ENCODE data around the gene CGNL1.

CGNL1 gene

DNA sequence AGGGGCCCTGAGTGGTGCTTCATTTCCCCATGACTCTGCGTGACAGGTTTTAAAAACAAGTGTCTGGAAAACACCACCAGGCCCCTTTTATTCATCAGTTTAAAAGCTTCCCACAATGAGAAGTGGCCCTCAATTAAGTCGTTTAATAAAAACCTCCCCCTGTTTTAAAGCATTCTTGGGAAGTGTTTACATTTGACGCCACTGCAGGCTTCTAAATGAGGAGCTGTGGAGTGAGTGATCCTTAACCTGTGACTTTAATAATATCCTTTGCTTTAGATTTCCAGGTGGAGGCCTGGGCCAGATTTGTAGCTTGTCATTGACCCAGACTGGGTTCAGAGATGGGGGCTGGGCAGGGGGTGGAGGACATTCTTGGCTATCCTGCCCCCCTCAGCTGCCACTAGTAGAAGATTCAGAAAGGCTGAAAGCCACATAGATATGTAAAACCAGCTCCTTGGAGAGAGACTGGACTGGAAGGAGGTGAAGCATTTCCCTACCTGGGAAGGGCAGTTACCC is 11.3 kb downstream of the CGNL1 start:
- no peak for DNase-seq (ENCODE audit: low spot score)

DNA sequence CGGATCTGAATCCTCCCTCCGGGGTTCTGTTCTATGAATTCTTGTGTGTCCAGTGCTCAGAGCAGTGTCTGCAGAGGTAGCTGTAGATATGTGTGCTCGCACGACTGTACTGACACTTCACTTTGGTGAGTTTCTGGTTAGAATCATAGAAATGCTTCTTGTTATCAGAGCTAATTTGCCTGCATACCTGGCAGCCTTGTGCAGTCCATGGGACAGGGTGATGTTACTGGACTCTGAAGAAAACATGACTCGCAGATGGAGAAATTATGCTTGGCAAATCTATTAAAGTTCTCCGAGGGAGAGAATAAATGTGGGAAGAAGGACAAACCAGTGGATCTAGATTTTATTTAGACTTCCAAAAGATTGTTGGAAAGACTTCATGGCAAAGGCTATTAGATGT is 12.2 kb downstream of the CGNL1 start:
- no peak for DNase-seq (ENCODE audit: low spot score)

GRCh38 chr15:57389991-57390390 is 13.7 kb downstream of the CGNL1 start:
- DNase-seq (ENCODE audit: low spot score): no peak

- DNase-seq (ENCODE audit: low spot score): no peak
Observed at GRCh38 chr15:57390583-57390982, 14.3 kb downstream of the CGNL1 start.

- DNase-seq (ENCODE audit: low spot score): no peak
Observed at GRCh38 chr15:57391537-57391936, 15.2 kb downstream of the CGNL1 start.

- DNase-seq (ENCODE audit: low spot score): no peak
Observed at GRCh38 chr15:57393061-57393460, 16.8 kb downstream of the CGNL1 start.

DNA sequence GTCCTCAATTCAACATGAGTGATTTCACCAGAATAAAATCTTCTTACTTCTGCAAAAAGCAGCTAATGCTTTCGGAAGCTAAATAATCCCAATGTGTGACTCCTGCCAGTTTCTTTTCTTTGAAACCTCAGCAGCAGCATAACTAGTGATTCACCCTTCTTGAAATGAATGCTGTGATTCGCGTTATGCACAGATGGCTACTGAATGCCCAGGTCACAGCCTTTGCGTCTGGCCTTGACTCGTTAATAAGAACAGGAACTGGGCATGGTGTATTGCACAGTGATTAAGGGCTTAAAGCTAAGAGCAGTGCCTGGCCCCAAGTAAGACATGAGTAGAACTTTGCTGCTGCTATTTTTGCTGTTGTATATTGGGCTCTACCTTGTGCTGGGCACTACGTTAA is 19.0 kb downstream of the CGNL1 start:
- DNase-seq (ENCODE audit: low spot score): no peak

GRCh38 chr15:57398336-57398735 is 22.0 kb downstream of the CGNL1 start:
- no peak for DNase-seq (ENCODE audit: low spot score)

DNA sequence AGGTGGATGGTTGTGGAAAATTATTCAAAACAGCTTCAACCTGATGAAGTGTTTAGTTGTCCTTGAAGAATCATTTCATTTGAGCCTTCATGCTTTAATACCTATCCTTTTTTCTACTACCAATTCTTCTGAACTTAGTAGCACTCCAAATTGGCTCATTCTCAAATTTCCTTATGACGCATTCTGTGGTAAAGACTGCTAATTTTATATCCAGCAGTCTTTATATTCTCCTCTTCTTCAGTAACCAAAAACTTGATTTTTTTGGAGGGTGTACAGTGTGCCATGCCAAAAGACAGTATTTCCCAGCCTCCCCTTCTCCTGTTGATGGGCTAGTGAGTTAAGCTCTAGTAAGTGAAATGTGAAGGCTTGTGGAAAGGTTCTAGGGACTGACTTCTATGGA is 25.2 kb downstream of the CGNL1 start:
- DNase-seq (ENCODE audit: low spot score): no peak

- DNase-seq (ENCODE audit: low spot score): no peak
Observed at GRCh38 chr15:57403017-57403416, 26.7 kb downstream of the CGNL1 start.

DNA sequence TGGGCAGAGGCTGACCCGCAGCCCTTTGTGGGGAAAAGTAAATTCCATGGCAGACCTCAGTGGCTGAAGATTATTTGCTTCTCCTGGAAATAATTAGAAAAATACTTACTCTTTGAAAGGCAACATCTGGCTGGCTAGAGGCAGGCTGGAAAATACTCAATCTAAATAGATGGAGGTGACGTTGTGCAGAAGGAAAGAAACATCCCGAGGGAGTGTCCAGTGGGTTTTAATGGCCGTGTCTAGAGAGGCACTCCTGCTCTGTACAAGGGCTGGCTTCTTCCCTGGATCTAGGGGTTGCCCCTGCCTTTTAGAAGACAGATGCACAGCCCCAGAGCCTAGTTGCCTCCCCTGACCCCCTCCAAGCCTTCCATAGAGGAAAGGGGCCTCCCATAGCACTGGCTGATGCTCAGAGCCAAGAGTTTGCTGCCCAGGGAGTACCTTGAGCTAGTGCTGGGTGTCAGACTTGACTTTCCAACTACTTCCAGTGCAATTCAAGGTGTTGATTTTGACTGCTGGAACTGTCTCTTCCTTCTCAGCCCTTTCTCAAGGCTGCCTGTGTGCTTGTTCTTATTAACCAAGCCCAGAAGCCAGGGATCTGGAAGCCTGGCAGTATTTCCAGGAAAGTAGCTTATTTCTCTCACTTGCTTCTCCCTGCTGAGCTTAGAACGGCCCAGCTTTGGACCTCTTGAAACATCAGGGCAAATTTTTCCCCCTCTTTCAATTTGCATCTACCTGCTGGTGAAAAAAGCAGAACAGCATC is 27.4 kb downstream of the CGNL1 start:
- DNase-seq (ENCODE audit: low spot score): no peak

GRCh38 chr15:57405133-57405532 is 28.8 kb downstream of the CGNL1 start:
- DNase-seq (ENCODE audit: low spot score): no peak

GRCh38 chr15:57406062-57406772 is 29.9 kb downstream of the CGNL1 start:
- DNase-seq (ENCODE audit: low spot score): no peak

DNA sequence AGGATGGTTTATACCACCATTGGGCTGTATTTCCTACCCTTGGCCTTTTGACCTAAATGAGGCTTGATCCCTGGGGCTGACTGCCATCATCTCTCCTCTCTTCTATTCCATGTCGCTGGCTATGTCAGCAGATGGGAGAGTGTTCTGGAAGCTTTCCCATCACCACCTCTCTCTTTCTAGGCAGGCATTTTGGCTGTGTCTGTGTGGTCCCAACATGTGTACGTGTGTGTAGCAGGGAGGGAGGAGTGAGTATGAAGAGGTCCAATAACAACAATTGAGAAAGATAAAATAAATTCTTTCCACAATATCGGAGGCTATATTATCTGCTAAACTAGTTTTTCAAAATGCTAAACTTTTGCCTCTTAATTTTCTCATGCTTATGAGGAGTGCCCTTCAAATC is 34.1 kb downstream of the CGNL1 start:
- no peak for DNase-seq (ENCODE audit: low spot score)

- no peak for DNase-seq (ENCODE audit: low spot score)
Observed at GRCh38 chr15:57411945-57412768, 35.9 kb downstream of the CGNL1 start.

DNA sequence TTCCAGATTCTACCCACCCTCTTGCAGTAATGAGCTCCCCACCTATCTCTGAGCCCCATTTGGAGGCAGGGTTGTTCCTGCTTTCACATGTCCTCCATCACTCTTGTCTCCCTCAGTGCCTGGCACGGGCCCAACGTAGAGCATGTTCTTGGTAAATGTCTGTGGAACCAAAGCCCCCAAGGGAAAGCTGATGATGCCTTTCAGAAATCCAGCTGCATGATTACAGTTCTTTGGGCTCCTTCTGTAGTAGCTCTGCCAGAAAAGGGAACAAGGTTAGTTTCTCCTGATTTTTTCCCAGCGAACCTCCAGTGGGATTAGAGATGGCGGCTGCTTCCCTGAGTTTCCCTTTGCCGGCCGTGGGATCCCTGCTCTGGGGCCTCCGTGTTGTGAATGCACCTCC is 39.3 kb downstream of the CGNL1 start:
- DNase-seq (ENCODE audit: low spot score): no peak

GRCh38 chr15:57418635-57419034 is 42.3 kb downstream of the CGNL1 start:
- DNase-seq (ENCODE audit: low spot score): no peak

DNA sequence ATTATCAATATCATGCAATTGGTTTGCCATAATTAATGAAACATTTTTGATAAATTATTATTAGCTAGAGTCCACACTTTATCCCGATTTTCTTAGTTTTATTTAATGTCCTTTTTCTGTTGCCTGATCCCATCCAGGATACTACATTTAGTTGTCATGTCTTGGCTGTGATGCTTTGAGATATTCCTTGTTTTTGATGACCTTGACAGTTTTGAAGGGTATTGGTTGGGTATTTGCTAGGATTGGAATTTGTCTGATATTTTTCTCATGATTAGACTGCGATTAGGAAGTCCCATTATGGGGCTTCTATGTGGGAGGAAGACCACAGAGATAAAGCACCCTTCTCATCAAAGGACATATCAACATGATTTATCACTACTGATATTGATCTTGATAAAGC is 43.0 kb downstream of the CGNL1 start:
- no peak for DNase-seq (ENCODE audit: low spot score)

DNA sequence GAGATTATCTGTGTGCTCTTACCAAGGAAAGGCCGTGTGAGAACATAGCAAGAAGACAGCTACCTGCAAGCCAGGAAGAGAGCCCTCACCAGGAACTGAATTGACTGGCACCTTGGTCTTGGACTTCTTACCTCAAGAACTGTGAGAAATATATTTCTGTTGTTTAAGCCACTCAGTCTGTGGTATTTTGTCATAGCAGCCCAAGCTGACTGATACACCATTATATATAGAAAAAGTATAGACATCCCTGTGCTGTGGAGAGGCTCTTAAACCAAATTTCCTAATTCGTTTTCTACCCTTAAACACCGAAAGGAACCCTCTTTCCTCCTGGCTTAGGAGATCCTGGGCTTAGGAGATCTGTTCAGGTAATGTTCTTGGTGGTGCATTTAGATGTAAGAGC is 44.8 kb downstream of the CGNL1 start:
- no peak for DNase-seq (ENCODE audit: low spot score)

- DNase-seq (ENCODE audit: low spot score): no peak
Observed at GRCh38 chr15:57421551-57421950, 45.2 kb downstream of the CGNL1 start.

DNA sequence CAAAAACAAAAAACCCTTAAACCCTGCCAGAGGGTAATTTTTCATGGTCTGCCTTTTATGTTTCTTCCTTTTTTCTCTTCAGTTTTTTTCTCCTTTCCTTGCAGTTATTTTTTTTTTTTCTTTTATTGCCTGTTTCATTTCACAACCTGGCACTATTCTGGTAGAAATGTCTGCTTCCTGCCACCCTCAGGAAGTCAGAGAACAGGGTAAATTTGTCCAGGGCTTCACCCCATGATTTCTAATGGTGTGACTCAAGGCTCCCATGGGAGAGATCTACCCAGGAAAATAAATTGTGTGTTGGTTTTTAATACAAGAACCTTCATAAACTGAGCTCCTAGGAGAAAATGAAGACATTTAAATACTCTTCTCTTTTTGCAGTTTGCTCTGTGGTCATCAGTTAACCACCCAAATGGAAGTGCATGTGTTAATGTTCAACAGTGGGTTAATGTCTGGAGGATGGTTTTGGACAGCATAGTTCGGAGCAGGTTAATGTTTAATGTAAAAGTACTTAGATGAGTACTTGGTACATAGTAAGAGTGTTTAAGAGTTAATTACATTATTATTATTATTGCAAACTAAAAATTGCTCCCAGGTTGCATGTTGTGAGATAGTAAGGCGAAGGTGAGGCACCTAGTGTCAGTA is 45.9 kb downstream of the CGNL1 start:
- no peak for DNase-seq (ENCODE audit: low spot score)

- DNase-seq (ENCODE audit: low spot score): no peak
Observed at GRCh38 chr15:57423599-57424140, 47.4 kb downstream of the CGNL1 start.

All from CD4-positive, alpha-beta T cell treated with Interleukin-6 at 100 ng/mL for 8 hours (primary cell).